Stimulated activated CD4-positive, alpha-beta T cell treated with anti-CD3 and anti-CD28 coated beads, Interleukin-15, amount 100 ng/mL, for 24 hours (primary cell): Measurements from ENCODE around the gene KRT17.
"Not testable (repeated sequence)": the region's sequence is repeated elsewhere in the genome, so short reads cannot be mapped to it uniquely, and the experiment has no call there.

Experiments
- DNase-seq: peaks from one replicate; pipeline ENCODE4 v3.0.0-alpha.2; 2020

Gene KRT17

DNA sequence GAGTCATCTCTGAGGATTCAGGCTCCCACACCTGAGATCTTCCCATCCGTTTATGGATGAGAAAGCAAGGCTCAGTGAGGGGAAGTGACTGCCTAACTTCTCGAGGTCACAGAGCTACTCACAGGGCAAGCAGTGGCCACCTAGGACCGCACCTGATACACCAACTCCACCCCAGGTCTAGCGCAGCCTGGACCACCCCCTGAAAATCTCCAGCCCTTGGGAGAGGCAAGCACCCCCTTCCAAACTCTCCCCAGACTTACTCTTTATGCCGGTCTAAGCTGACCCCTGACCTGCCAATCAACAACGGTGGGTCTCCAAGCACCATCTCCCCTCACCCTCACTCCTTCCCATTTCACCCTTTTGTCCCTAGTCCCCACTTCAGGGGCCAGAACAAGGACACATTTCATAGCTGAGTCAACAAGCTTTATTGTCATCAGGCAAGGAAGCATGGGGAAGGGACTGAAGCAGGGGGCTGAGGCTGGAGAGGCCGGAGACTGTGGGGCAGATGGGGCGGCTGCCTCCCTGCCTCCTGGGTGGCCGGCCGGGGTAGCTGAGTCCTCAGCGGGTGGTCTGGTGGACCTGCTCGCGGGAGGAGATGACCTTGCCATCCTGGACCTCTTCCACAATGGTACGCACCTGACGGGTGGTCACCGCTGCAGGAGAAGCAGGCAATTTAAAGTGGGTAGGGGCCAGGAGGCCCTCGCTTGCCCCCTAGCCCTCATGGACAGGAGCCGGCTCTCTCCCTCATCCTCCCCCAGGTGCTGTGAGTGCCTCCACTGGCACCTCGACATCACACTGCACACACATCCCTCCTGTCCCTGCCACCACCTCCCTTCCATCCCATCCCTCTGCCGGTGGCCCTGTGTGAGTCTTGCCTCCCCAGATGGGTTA, 5.1 kb downstream of the KRT17 start:
- no peak for DNase-seq

DNA sequence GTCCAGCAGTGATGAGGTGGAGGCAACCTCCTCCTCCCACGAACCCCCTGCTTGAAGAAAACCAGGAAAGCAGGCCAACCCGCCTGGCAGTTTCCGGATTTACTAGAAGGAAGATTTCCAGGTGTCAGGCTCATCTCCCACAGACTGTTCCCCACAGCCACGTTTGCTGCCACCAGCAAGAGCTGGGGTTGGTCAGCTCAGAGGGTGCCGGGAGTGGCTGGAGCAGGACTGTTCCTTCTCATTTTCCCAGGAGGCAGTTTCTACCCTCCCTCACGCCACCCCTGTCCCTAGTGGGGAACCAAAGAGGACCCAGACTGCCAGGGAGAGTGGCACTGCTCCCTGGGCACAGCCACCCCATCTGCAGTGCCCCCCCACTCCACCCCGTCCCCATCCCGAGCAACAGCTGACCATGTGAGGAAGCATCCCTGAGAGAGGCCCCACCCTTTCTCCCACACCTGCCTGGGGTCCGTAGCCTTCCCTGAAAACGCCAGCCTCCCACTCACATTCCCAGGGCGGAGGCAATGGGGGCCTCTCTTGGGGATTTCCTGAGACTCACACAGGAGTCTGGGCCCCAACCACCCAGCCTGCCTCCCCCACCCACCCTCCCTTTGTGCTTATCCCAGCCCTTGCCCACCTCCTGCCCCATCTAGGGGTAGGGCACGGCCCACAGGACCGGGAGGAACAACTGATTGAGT, 5.9 kb downstream of the KRT17 start:
- DNase-seq, result no peak

DNA sequence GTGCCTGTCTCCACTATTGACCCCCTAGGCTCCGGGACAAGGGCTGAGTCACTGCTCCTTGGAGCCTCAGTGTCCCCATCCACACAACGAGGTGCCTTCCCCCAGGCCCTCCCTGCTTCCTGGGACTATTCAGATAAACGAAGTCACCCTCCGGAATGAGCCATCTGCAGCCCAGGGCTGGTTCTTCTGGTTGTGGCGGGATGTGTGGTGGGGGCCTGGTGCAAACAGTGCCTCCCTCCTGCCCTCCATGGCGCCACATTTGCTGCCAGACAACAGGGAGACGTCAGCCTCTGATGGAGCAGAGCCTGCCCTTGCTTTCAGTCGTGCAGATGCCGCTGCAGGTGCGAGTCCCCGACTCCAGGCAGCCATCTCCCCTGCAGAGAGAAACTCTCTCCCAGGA, 6.7 kb downstream of the KRT17 start:
- DNase-seq, result no peak

DNA sequence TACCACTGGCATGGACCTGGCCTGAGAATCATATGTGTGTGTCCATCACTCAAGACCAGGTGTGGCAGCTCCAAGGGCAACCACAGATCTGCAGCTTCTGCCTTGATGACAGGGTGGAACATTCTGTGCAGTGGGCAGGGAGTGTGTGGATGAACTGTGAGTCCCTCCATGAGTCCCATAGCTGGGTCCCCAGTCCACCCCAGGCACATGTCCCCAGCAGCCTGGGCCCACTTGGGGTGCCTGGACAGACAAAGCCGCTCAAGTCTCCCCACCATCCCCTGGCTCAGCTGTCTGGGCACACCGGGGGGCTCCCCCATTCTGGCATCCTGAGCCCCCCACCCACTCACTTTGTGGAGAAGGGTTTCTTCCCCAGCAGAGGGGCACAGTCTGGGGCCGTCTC, 7.2 kb downstream of the KRT17 start:
- no peak for DNase-seq

DNA sequence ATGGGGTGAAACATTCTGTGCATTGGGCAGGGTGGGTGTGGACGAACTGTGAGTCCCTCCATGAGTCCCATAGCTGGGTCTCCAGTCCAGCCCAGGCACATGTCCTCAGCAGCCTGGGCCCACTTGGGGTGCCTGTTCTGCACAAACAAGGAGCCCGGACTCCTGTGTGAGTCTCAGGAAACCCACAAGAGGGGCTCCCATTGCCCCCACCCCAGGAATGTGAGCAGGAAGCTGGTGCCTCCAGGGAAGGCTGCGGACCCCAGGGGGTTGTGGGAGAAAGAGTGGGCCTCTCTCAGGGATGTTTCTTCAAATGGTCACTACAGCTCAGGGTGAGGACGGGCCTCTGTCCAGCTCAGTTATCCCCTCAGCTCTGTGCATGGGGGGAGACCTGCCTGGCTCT, 7.9 kb downstream of the KRT17 start:
- not testable (repeated sequence) for DNase-seq

DNA sequence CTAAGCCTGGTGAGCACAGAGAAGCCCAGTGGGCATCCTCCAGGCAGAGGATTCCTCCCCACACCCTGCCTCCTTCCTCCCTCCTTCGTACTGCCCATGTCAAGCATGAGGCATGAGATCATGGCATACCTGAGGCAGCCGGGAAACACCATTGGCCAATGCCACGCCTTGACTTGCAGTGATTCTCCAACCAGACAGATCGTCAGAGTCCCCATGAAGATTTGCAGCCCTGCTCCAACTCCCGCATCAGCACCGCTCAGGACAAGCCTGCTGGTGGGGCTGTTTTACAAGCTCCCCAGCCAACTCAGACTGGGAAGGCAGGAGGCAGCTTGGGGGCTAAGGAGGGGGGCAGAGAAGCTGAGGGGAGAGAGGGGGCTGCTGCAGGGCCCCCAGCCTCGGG, 8.9 kb downstream of the KRT17 start:
- DNase-seq, result no peak

DNA sequence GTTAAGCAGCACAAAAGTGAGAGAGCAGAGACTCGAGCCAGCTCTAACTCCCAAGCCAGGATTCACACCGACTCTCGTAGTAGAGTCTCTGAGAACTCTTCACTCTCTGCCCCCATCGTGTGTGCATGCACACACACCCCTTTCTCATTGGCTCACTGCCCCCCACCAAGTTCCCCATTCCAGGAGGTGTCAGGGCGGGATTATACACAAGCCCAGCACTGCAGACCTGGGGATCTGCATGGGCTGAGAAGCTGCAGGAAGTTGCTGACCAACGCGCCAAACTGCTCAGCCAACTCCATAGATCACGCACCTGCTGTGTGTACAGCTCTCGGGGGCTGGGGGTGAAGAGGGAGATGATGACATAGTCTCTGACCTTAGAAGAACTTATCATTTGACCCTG, 9.6 kb downstream of the KRT17 start:
- not testable (repeated sequence) for DNase-seq

DNA sequence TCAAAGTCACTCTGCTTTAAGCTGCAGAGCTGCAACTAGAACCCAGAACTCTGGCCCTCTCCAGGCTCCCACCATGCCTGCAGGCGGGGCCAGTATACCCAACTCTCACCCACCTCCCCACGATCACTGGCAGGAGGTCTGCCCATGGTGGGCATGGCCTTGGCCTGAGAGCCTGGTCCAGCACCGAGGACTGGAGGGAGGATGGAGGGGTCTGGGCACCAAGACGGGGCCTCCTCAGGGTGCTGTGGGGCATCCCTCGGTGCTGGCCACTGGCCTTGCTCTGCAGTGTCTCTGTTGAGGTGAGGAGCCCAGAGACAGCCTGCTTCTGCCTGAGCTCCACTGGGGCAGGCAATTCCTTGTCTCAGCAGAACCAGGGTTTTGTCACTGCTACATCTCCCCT, 10.3 kb downstream of the KRT17 start:
- no peak for DNase-seq

DNA sequence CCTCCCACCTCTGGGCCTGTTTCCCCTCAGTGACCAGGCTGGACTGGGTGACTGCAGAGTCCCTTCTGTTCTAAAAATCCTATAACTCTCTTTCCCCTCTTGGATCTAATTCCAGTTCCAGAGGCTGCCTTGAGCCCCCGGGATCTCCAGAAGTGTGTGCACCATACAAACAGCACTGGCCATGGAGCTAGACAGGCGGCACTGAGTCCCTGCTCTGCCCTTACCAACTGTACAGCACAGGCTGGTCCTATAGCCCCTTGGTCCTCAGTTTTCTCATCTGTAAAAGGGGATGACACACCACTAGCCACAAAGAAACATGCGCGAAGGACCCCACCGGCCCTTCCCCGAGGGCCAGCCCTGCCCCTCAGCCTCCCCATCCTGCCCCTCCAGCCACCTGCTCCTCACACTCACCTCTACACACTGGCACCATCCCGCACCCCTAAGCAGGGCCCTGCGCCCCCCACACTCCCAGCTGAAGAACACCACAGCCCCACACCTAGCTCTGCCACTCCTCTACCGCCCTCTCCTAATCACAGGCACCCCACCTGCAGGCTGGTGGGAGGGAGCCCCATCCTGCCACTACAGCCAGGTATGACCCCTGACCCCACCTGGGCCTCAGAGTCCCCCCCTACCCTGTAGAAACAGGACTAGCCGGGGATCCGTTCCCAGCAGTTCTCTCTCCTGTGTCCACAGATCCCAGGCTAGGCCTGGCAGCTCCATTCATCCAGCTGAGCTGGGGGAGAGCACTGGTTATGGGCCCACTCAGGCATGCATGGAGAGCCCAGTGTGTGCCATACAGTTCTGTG, 10.9 kb downstream of the KRT17 start:
- DNase-seq, result no peak

DNA sequence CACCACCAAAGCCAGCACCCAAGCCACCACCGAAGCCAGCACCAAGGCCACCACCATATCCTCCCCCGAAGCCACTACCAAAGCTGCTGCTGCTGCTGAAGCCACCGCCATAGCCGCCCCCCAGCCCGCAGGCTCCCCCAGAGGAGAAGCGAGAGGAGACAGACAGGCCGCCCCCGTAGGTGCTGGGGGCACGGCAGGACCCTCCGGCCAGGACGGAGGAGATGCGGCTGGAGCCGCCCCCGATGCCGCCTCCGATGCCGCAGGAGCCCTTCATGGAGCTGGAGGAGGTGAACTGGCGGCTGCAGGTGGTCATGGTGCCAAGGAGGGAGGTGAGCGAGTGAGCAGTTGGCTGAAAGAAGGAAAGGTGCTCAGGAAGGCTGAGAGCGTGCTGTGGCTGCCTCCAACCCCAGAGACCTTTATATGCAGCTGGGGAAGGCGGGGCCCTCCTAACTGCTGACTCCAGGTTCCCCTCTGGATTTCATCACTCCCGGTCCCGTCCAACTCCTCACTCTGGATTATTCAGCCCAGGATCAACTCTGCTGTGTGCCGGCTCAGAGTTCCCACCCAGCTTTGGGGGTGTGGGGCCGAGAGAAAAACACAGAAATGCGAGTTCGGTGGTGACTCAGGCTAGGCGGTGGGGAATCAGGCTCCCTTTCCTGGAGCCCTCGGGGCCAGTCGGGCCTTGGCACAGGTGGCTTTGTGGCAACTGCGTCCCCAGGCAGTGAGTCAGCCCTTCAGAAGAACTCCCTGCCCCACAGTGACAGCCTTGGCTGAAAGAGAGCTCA, 11.8 kb downstream of the KRT17 start, which contains the start of gene KRT16:
KRT16 (minus strand) TSS at position 392 of the 785 bp plus-strand sequence; CDS start at position 313, 79 bp downstream.
- not testable (repeated sequence) for DNase-seq

DNA sequence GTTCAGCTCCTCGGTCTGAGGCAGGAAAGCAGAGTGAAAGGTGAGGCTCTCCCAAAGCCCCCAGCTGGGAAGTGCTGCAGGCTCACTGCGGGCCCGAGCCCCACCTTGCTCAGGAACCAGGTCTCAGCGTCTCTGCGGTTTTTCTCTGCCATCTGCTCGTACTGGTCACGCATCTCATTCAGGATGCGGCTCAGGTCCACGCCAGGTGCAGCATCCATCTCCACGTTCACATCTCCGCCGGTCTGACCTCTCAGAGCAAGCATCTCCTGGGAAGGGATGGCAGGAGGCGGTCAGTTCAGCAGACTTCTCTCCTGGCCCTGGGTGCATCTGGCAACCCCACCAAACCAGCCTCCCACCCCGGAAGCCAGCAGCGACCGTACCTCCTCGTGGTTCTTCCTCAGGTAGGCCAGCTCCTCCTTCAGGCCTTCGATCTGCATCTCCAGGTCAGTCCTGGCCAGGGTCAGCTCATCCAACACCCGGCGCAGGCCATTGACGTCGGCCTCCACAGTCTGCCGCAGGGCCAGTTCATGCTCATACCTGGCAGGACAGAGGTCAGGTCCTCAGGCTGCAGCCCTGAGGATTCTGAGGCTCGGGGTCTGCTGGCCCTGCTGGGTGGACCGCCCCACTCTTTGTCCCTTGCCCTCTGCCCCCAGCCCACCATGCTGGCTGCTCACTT, 13.3 kb downstream of the KRT17 start:
- DNase-seq, result no peak

DNA sequence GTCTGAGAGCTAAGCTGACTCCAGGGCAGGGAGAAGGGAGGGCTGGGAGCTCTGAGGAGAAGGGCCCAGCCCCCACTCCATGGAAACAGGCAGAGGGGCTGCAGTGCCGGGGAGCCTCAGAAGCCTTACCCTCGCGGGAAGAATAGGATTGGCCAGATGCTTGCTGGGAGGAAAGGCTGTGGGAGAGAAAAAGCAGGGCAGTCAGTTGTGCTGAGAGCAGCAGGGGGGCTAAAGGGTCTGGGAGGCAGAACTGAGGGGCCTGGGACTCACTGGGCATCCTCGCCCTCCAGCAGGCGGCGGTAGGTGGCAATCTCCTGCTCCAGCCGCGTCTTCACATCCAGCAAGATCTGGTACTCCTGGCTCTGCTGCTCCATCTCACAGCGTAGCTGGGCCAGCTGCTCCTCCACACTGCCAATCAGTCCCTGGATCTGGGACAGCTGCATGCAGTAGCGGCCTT, 14.3 kb downstream of the KRT17 start:
- not testable (repeated sequence) for DNase-seq

DNA sequence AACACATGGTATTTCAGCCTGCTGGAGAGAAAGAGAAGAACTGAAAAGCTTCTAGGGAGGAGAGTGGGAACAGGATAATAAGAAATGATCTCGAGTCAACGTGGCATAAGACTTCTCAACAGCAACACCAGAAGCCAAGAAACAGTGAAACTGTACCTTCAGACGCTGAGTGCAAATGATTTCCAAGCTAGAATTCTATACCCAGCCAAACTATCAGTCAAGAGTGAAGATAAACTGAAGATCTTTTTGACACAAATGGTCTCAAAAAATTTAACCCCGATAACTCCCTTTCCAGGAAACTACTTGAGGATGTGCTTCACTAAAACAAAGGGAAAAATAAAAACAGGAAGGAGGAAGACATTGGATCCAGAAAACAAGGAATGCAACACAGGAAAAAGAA, 17.4 kb downstream of the KRT17 start:
- DNase-seq, result not testable (repeated sequence)

DNA sequence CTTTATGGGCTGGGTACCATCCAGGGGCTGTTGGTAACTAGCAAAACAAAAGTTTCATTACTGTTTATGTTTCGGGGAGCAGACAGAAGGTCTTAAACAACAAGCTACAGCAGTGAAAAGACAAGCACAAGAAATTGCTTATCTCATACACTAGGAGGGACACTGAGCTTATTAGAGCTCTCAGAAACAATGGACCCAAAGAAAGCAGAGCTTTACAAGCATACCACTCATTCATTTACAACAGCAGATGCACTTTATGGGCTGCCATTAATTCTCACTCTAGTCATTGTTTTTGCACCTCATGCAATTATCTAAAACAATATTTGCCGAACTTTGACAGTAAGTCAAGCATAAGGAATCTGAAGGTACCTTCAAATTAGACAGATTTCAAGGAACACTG, 21.9 kb downstream of the KRT17 start:
- DNase-seq, result no peak

DNA sequence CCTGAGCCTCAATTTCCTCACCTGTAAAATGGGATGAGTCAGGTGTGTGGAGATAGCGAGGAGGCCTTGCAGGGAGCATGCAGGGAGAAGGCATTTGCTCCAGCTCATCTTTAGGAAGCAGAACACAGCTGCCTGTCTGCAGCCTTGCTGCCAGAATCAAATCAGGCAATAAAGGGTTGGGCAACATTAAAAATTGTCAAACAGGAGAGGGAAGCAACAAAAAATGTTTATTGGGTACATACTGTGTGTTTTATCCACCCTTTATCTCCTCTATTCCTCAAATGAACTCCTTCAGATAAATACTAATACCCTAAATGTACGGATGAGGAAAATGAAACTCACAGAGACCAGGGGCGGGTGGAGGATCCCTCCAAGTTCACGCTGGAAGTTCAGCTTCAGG, 24.1 kb downstream of the KRT17 start:
- DNase-seq, result no peak

DNA sequence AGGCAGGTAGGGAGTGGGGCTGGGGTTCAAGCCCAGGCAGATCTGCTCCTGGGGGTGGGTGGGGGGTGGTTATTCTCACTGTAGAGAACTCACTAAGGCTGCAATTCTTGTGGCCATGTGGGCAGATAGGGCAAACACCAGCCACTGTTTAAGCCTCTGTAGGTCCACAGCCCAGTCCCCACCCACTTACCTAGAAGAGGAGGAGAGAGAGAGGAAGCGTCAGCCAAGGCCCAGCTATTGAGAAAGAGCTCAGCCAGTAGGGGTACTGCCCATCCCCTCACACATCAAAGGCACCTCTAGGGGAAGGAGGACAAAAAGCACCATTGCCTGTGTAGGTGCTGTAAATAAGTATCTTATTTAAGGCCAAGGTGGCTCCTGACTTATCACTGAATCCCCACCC, 24.7 kb downstream of the KRT17 start:
- DNase-seq, result no peak

DNA sequence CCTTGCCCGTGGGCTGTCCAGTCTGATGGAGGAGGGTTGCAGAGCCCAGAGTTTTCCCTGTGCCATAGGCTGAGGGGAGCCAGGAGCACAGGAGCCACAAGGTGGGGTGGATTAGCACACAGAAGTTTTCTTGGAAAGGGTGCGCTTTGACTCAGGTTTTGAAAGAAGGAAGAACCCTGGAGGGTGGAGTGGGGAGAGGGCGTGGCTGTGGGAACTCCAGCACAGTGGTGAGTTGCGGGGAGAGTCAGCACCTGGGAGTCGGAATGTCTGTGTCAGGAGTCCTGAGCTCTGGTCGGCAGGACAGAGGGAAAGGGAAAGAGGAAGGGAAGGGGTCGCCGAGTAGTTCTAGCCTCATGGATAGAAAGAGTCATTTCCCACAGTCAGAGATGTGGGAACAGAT, 28.8 kb downstream of the KRT17 start:
- DNase-seq, result no peak

DNA sequence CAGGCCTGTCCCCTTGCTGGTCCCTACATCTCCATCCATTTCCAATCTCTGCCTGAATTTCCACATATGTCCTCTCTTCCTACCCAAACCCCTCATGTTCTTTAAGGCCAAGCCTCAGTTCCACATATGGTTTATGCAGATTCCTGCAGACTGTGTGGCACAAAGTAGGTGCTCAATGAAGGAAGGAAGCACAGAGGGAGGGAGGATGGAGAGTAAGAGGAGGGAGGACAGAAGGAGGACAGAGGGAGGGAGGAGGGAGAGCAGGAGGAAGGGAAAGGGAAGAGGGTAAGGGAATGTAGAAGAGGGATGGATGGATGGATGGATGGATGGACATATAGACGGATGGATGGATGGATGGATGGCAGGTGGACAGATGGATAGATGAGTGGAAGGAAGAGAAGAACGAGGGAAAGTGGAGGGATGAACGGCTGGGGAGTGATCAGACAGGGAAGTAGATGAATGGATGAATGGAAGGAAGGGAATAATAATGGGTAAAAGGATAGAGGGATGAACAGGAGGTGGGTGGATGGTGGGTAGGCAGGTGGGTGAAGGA, 29.9 kb downstream of the KRT17 start:
- DNase-seq, result no peak

DNA sequence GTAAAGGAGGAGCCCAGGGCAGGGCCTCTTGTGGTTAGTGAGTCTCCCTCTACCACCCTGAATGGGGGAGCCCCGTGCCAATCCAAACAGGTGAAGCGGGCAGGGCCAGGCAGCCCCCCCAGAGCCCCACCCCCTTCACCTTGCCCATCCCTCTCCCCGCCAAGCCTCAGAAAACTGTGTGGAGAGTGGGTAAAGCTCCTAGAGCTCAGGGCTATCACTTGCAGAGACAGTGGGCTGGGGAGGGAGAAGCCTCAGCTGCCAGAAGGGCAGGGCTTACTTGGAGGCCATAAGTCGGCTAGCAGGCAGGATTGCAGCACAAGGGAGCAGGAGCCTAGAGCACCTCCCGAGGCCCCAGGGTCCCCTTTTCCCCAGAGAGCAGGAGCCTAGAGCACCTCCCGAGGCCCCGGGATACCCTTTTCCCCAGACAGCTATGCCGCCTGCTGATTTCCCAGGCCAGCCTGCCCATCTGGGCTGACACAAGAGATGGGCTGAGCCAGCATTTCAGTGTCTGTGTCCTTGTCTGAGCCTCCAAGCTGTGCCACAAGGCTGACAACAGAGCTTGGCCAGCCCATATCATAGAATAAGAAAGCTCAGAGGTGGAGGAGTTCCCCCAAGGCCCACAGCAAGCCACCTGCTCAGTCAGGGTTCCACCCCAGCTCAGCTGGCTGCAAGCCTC, 30.9 kb downstream of the KRT17 start:
- no peak for DNase-seq

DNA sequence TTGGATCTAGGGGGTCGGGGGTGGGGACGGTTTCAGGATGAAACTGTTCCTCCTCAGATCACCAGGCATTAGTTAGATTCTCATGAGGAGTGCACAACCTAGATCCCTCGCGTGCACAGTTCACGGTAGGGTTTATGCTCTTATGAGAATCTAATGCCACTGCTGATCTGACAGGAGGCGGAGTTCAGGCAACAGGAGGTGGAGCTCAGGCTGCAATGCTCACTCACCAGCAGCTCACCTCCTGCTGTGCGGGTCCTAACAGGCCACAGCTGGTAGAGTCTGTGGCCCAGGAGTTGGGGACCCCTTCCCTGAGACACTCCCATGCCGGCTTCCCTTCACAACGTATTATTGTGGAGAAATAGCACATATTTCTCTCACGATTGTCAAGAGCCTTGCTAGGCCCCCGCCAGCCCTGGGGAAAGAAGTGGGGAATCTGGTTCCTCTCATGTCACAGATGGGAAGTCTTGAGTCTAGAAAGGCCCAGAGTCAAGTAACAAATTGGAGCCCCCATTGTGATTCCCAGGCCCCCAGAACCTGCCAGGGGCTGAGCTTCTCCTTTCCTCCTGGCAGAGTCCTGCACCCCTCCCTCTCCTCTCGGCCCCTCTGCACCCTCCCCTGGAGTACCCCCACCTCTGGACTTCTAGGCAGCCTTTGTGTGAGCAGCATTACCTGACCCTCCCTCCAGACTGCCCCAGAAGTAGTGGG, 31.6 kb downstream of the KRT17 start:
- no peak for DNase-seq
